Mesendoderm (in vitro differentiated cells): ENCODE data around the gene KCNK2.

Experiments
- DNase-seq: peaks from one replicate; pipeline ENCODE4 v3.0.0; 2013
- H2AK5ac ChIP-seq: 2 replicates; pipeline ENCODE4 v1.6.1; 2013; ENCODE audit warnings: low read length, inconsistent platforms
- H2BK120ac ChIP-seq: 2 replicates; pipeline ENCODE4 v1.6.1; 2013; ENCODE audit warnings: low read depth, mild to moderate bottlenecking, low read length, moderate library complexity, mixed read lengths
- H2BK15ac ChIP-seq: replicated peaks from 2 replicates; pipeline ENCODE4 v1.6.1; 2013; ENCODE audit warnings: low read depth, mild to moderate bottlenecking, moderate library complexity
- H2BK5ac ChIP-seq: 2 replicates; pipeline ENCODE4 v1.6.1; 2013; ENCODE audit warnings: low read length, inconsistent platforms
- H3K18ac ChIP-seq: 2 replicates; pipeline ENCODE4 v1.6.1; 2013; ENCODE audit warnings: mild to moderate bottlenecking, low read length, mixed read lengths
- H3K23ac ChIP-seq: one replicate; pipeline ENCODE4 v1.6.1; 2013; ENCODE audit warnings: low read length
- H3K27ac ChIP-seq: 2 replicates; pipeline ENCODE4 v1.5.1; 2013; ENCODE audit warnings: low read depth, mild to moderate bottlenecking, inconsistent platforms, low read length, moderate library complexity
- H3K27me3 ChIP-seq: 2 replicates; pipeline ENCODE4 v1.6.1; 2013; ENCODE audit warnings: low read length, control low read depth, mild to moderate bottlenecking, inconsistent platforms; ENCODE audit not compliant: insufficient read depth, poor library complexity
- H3K36me3 ChIP-seq: 2 replicates; pipeline ENCODE4 v1.6.1; 2013; ENCODE audit warnings: low read length, inconsistent platforms; ENCODE audit not compliant: control insufficient read depth, insufficient read depth
- H3K4ac ChIP-seq: one replicate; pipeline ENCODE4 v1.6.1; 2013; ENCODE audit warnings: low read depth, mild to moderate bottlenecking, low read length, moderate library complexity
- H3K4me1 ChIP-seq: 2 replicates; pipeline ENCODE4 v1.6.1; 2013; ENCODE audit warnings: low read depth, low read length, inconsistent platforms; ENCODE audit not compliant: control insufficient read depth
- H3K4me2 ChIP-seq: 2 replicates; pipeline ENCODE4 v1.6.1; 2013; ENCODE audit warnings: low read length
- H3K4me3 ChIP-seq: 2 replicates; pipeline ENCODE4 v1.5.1; 2013; ENCODE audit warnings: mild to moderate bottlenecking, low read length
- H3K56ac ChIP-seq: one replicate; pipeline ENCODE4 v1.6.1; 2013; ENCODE audit warnings: low read length
- H3K79me1 ChIP-seq: 2 replicates; pipeline ENCODE4 v1.6.1; 2013; ENCODE audit warnings: low read length, inconsistent platforms
- H3K79me2 ChIP-seq: 2 replicates; pipeline ENCODE4 v1.6.1; 2013; ENCODE audit warnings: mild to moderate bottlenecking, low read length; ENCODE audit not compliant: control insufficient read depth, insufficient read depth
- H3K9ac ChIP-seq: 2 replicates; pipeline ENCODE4 v1.6.1; 2013; ENCODE audit warnings: low read length, inconsistent platforms
- H4K5ac ChIP-seq: one replicate; pipeline ENCODE4 v1.6.1; 2013; ENCODE audit warnings: low read length
- H4K8ac ChIP-seq: one replicate; pipeline ENCODE4 v1.6.1; 2013; ENCODE audit warnings: low read depth, mild to moderate bottlenecking, control low read depth, low read length, moderate library complexity
- WGBS: extraction: QIAGEN DNeasy Blood & Tissue Kit; methylation state at CpG from one replicate; pipeline ENCODE4 v1.1.7; 2013; ENCODE audit warnings: low lambda C conversion rate, missing lambda C conversion rate; ENCODE audit not compliant: insufficient coverage; ENCODE audit errors: extremely low coverage; 5-methylcytosine and 5-hydroxymethylcytosine counted together

Gene KCNK2

GRCh38 chr1:215250913-215251312, 168.4 kb downstream of the KCNK2 start:
- Histone ChIP-seq H3K79me2 (no peaks in the 10 kb centered on the region), H2BK120ac (no peak overlapping the region), H3K4ac (no peak overlapping the region), H4K8ac (no peak overlapping the region), H3K56ac (no peak overlapping the region), H3K36me3 (no peaks in the 10 kb centered on the region), H3K4me2 (no peak overlapping the region), H3K79me1 (no peaks in the 10 kb centered on the region), H3K27ac (no peak overlapping the region), H3K4me1 (no peaks in the 10 kb centered on the region), H3K23ac (no peak overlapping the region), H3K9ac (no peak overlapping the region), H2AK5ac (no peak overlapping the region), H3K4me3 (no peak overlapping the region), H2BK15ac (no peak overlapping the region), H4K5ac (no peak overlapping the region), H3K18ac (no peak overlapping the region), H2BK5ac (no peak overlapping the region), H3K27me3 (no peaks in the 10 kb centered on the region)
- DNase-seq = no peak
- no CpG with 5 or more reads among the region's 2 CpGs for WGBS

- Histone ChIP-seq H3K18ac (no peak overlapping the region), H3K23ac (no peak overlapping the region), H3K4ac (no peak overlapping the region), H3K4me2 (no peak overlapping the region), H3K4me3 (no peak overlapping the region), H3K79me1 (no peaks in the 10 kb centered on the region), H4K8ac (no peak overlapping the region), H3K56ac (no peak overlapping the region), H3K27ac (no peak overlapping the region), H4K5ac (no peak overlapping the region), H3K36me3 (no peaks in the 10 kb centered on the region), H3K4me1 (no peaks in the 10 kb centered on the region), H2BK5ac (no peak overlapping the region), H2BK15ac (no peak overlapping the region), H2BK120ac (no peak overlapping the region), H3K9ac (no peak overlapping the region), H3K79me2 (no peaks in the 10 kb centered on the region), H2AK5ac (no peak overlapping the region), H3K27me3 (no peaks in the 10 kb centered on the region)
- no peak for DNase-seq
- WGBS = no CpG with 5 or more reads among the region's 4 CpGs
Measured at GRCh38 chr1:215251428-215251827, 168.9 kb downstream of the KCNK2 start.

- no peak overlapping the region for H2BK15ac ChIP-seq
- H3K79me1 ChIP-seq = no peaks in the 10 kb centered on the region
Measured at GRCh38 chr1:215252164-215252563, 169.6 kb downstream of the KCNK2 start.

GRCh38 chr1:215256936-215257679, 174.6 kb downstream of the KCNK2 start:
- H3K4me3 ChIP-seq = no peak overlapping the region
- no peaks in the 10 kb centered on the region for H3K79me1 ChIP-seq
- H2BK5ac ChIP-seq = no peak overlapping the region
- H3K23ac ChIP-seq = no peak overlapping the region
- no peak overlapping the region for H2BK15ac ChIP-seq
- no peak overlapping the region for H3K56ac ChIP-seq
- no peak overlapping the region for H3K4ac ChIP-seq
- no peaks in the 10 kb centered on the region for H3K27me3 ChIP-seq
- H4K8ac ChIP-seq = no peak overlapping the region
- WGBS = no CpG with 5 or more reads among the region's 3 CpGs
- H3K18ac ChIP-seq = no peak overlapping the region
- no peaks in the 10 kb centered on the region for H3K36me3 ChIP-seq
- no peak overlapping the region for H3K9ac ChIP-seq
- no peak overlapping the region for H2AK5ac ChIP-seq
- H3K4me2 ChIP-seq = no peak overlapping the region
- H3K4me1 ChIP-seq = no peaks in the 10 kb centered on the region
- no peak overlapping the region for H4K5ac ChIP-seq
- H3K27ac ChIP-seq = no peak overlapping the region
- no peak overlapping the region for H2BK120ac ChIP-seq
- no peak for DNase-seq
- no peaks in the 10 kb centered on the region for H3K79me2 ChIP-seq

More at GRCh38 chr1:215252164-215252563, 169.6 kb downstream of the KCNK2 start:
- Histone ChIP-seq H3K79me2 (no peaks in the 10 kb centered on the region), H3K4me3 (no peak overlapping the region), H3K18ac (no peak overlapping the region), H3K9ac (no peak overlapping the region), H2AK5ac (no peak overlapping the region), H3K4ac (no peak overlapping the region), H2BK120ac (no peak overlapping the region), H3K36me3 (no peaks in the 10 kb centered on the region), H3K27ac (no peak overlapping the region), H3K27me3 (no peaks in the 10 kb centered on the region), H2BK5ac (no peak overlapping the region), H3K4me1 (no peaks in the 10 kb centered on the region), H3K4me2 (no peak overlapping the region), H4K8ac (no peak overlapping the region), H3K56ac (no peak overlapping the region), H4K5ac (no peak overlapping the region), H3K23ac (no peak overlapping the region)
- no CpG with 5 or more reads among the region's 1 CpG for WGBS
- DNase-seq = no peak

GRCh38 chr1:215260711-215261110, 178.2 kb downstream of the KCNK2 start:
- Histone ChIP-seq H2BK5ac (no peak overlapping the region), H3K56ac (no peak overlapping the region), H4K8ac (no peak overlapping the region), H3K27me3 (no peaks in the 10 kb centered on the region), H3K18ac (no peak overlapping the region), H4K5ac (no peak overlapping the region), H3K4me3 (no peak overlapping the region), H3K79me1 (no peaks in the 10 kb centered on the region), H3K27ac (no peak overlapping the region), H3K4me1 (no peaks in the 10 kb centered on the region), H3K23ac (no peak overlapping the region), H3K36me3 (no peaks in the 10 kb centered on the region), H3K79me2 (no peaks in the 10 kb centered on the region), H3K4ac (no peak overlapping the region), H2BK15ac (no peak overlapping the region), H2AK5ac (no peak overlapping the region), H3K9ac (no peak overlapping the region), H2BK120ac (no peak overlapping the region), H3K4me2 (no peak overlapping the region)
- peak; percentile 32 for DNase-seq
- no CpG with 5 or more reads among the region's 5 CpGs for WGBS

GRCh38 chr1:215262106-215262505, 179.6 kb downstream of the KCNK2 start:
- DNase-seq = no peak
- no peaks in the 10 kb centered on the region for H3K27me3 ChIP-seq
- H4K8ac ChIP-seq = no peak overlapping the region
- no peaks in the 10 kb centered on the region for H3K4me1 ChIP-seq
- no peaks in the 10 kb centered on the region for H3K79me2 ChIP-seq
- H3K4ac ChIP-seq = no peak overlapping the region
- H3K27ac ChIP-seq = no peak overlapping the region
- no peak overlapping the region for H2BK15ac ChIP-seq
- H3K36me3 ChIP-seq = no peaks in the 10 kb centered on the region
- no peaks in the 10 kb centered on the region for H3K79me1 ChIP-seq
- H2BK5ac ChIP-seq = no peak overlapping the region
- H3K9ac ChIP-seq = no peak overlapping the region
- no peak overlapping the region for H3K56ac ChIP-seq
- WGBS = no CpG with 5 or more reads among the region's 1 CpG
- H2AK5ac ChIP-seq = no peak overlapping the region
- H3K18ac ChIP-seq = no peak overlapping the region
- H4K5ac ChIP-seq = no peak overlapping the region
- H3K4me2 ChIP-seq = no peak overlapping the region
- H3K4me3 ChIP-seq = no peak overlapping the region
- no peak overlapping the region for H3K23ac ChIP-seq
- no peak overlapping the region for H2BK120ac ChIP-seq
